Tongue (tissue), 2 donors: ENCODE measurements around the gene C1QL2. TPM values are rescaled to one million over a fixed set of nuclear protein-coding genes. Genes with fewer than 3 reads are reported as not detected.

Source experiments
- DNase-seq: peaks from one replicate; pipeline ENCODE4 v3.0.0-alpha.2; 2015
- total RNA-seq: library from RNA; depleted of rRNA; stranded (reverse); fragments of >200 nt; gene quantifications from one replicate; pipeline ENCODE4 v1.2.3, GENCODE V29; 2014

The C1QL2 gene
- total RNA-seq: not detected

- peak; percentile 10 for DNase-seq
Measured at GRCh38 chr2:119158563-119159347, at the start of gene C1QL2. TSS of gene C1QL2 (minus strand) at chr2:119158751. CDS start at chr2:119158269, 482 bp downstream.

- no peak for DNase-seq
Measured at GRCh38 chr2:119207447-119207846, 48.9 kb upstream of the C1QL2 start.

GRCh38 chr2:119206201-119206600 lies 47.6 kb upstream of the C1QL2 start:
- DNase-seq: no peak

GRCh38 chr2:119205001-119205706 lies 46.6 kb upstream of the C1QL2 start:
- DNase-seq: no peak

GRCh38 chr2:119204525-119204924 lies 46.0 kb upstream of the C1QL2 start:
- DNase-seq: no peak

- DNase-seq: no peak
Measured at GRCh38 chr2:119202610-119203310, 44.2 kb upstream of the C1QL2 start.

GRCh38 chr2:119201815-119202214 lies 43.3 kb upstream of the C1QL2 start:
- no peak for DNase-seq

- DNase-seq: no peak
Measured at GRCh38 chr2:119198240-119198840, 39.8 kb upstream of the C1QL2 start.

- DNase-seq: no peak
Measured at GRCh38 chr2:119197529-119198239, 39.1 kb upstream of the C1QL2 start.

- DNase-seq: no peak
Measured at GRCh38 chr2:119197126-119197405, 38.5 kb upstream of the C1QL2 start.

GRCh38 chr2:119196301-119197125 lies 38.0 kb upstream of the C1QL2 start:
- no peak for DNase-seq

- DNase-seq: no peak
Measured at GRCh38 chr2:119195887-119196286, 37.3 kb upstream of the C1QL2 start.

- no peak for DNase-seq
Measured at GRCh38 chr2:119195001-119195400, 36.5 kb upstream of the C1QL2 start.

GRCh38 chr2:119192893-119193292 lies 34.3 kb upstream of the C1QL2 start:
- DNase-seq: no peak

GRCh38 chr2:119190321-119191111 lies 32.0 kb upstream of the C1QL2 start:
- no peak for DNase-seq

GRCh38 chr2:119184512-119184911 lies 26.0 kb upstream of the C1QL2 start:
- DNase-seq: no peak

- no peak for DNase-seq
Measured at GRCh38 chr2:119181791-119182445, 23.4 kb upstream of the C1QL2 start.

GRCh38 chr2:119181391-119181790 lies 22.8 kb upstream of the C1QL2 start:
- DNase-seq: no peak

- DNase-seq: no peak
Measured at GRCh38 chr2:119180892-119181291, 22.3 kb upstream of the C1QL2 start.

GRCh38 chr2:119179991-119180390 lies 21.4 kb upstream of the C1QL2 start:
- no peak for DNase-seq
